Left lung (tissue), 10 donors: Measurements from ENCODE around the gene BLMH. TPM values are rescaled to one million over a fixed set of nuclear protein-coding genes. Genes with fewer than 3 reads are reported as not detected.

Experiments used
- ATAC-seq: fragments of 200-7000 bp; cut with Tn5 transposase; one replicate; pipeline ENCODE4 v1.9.1; 2020; ENCODE audit warnings: moderate library complexity
- DNase-seq, 4 donors: peaks; one replicate each; pipeline ENCODE4 v3.0.0-alpha.2; 2013 to 2020
- H3K27ac ChIP-seq, 2 donors: fragments of 200-600 bp; sonication (generic) in 1 of 2; one replicate each; pipeline versions ENCODE4 v1.5.0 to v1.8.0; 2020 to 2021
- H3K27me3 ChIP-seq, 2 donors: fragments of 200-600 bp; sonication (generic) in 1 of 2; one replicate each; pipeline versions ENCODE4 v1.5.0 to v1.8.0; 2020 to 2021
- H3K36me3 ChIP-seq, 2 donors: fragments of 200-600 bp; sonication (generic) in 1 of 2; one replicate each; pipeline versions ENCODE4 v1.5.0 to v1.8.0; 2020 to 2021
- H3K4me1 ChIP-seq, 2 donors: fragments of 200-600 bp; one replicate each; pipeline ENCODE4 v1.8.0; 2021
- H3K4me3 ChIP-seq, 2 donors: fragments of 200-600 bp; sonication (generic) in 1 of 2; one replicate each; pipeline versions ENCODE4 v1.5.0 to v1.8.0; 2020 to 2021; ENCODE audit warnings: mild to moderate bottlenecking in 1 of 2
- H3K9me3 ChIP-seq, 2 donors: fragments of 200-600 bp; sonication (generic) in 1 of 2; one replicate each; pipeline versions ENCODE4 v1.5.0 to v1.8.0; 2020 to 2021
- intact Hi-C, 2 donors: fragments of 100-400 bp; cut with DNase I; formaldehyde crosslinking; loops; one replicate each; pipeline versions ENCODE4 v1.11.2 to v1.14.2; 2022
- polyA plus RNA-seq, 6 donors: library from polyadenylated mRNA; unstranded; fragments of 120-200 nt; gene quantifications; one replicate each; pipeline ENCODE4 v1.2.1, GENCODE V29; 2013; ENCODE audit not compliant: insufficient read length in 6 of 6
- total RNA-seq, 2 donors: library from RNA; stranded (reverse); fragmentation: NEBNext Ultra II Directional; extraction: Animal tissue kit (Norgen Biotek cat#: 25700); gene quantifications; one replicate each; pipeline ENCODE4 v1.2.1, GENCODE V29; 2021
- TF ChIP-seq, protein P1 (sequence below), 2 donors: fragments of 200-600 bp; sonication (generic) in 1 of 2; IDR thresholded peaks; one replicate each; pipeline versions ENCODE4 v1.5.0 to v1.8.0; 2021; ENCODE audit warnings: antibody characterized with exemption in 2 of 2
- donor health status: DM: no; HTN: yes; CAD: no.
- donor health status: DM: no; HTN: no; CAD: no.

The BLMH gene
- total and polyA plus RNA-seq, 8 donors, result 30.0 to 77.3 (median 68.8) TPM

DNA sequence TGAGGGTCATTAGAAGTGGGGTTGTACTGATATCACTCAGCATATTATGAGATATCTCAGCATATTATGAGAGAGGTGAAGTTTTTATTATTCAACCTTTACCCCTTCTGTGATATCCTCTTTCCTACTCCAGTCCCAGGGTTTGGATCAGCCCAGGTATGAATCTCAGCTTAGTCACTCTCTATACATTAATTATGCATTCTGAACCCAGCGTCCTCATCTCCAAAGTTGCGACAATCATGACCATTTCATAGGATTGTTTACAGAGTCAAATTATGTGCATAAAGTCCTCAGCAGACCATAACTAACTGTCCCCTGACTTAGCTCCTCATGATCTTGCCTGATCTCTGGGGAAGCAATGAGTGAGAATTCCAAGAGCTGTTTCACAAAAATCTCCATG is 20.5 kb upstream of the BLMH start:
- DNase-seq (no peak), ATAC-seq (no peak)
- Histone ChIP-seq H3K36me3 (no peaks in the 10 kb centered on the region), H3K27ac (no peak overlapping the region), H3K4me3 (no peak overlapping the region), H3K4me1 (peaks cover 0 to 4% of the 10 kb centered on the region in 2 donors), H3K27me3 (no peaks in the 10 kb centered on the region), H3K9me3 (no peaks in the 10 kb centered on the region)
- intact Hi-C loops, result no loop called here
- TF ChIP-seq, protein P1, sequence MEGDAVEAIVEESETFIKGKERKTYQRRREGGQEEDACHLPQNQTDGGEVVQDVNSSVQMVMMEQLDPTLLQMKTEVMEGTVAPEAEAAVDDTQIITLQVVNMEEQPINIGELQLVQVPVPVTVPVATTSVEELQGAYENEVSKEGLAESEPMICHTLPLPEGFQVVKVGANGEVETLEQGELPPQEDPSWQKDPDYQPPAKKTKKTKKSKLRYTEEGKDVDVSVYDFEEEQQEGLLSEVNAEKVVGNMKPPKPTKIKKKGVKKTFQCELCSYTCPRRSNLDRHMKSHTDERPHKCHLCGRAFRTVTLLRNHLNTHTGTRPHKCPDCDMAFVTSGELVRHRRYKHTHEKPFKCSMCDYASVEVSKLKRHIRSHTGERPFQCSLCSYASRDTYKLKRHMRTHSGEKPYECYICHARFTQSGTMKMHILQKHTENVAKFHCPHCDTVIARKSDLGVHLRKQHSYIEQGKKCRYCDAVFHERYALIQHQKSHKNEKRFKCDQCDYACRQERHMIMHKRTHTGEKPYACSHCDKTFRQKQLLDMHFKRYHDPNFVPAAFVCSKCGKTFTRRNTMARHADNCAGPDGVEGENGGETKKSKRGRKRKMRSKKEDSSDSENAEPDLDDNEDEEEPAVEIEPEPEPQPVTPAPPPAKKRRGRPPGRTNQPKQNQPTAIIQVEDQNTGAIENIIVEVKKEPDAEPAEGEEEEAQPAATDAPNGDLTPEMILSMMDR (IDR thresholded peaks at IDR 0.05), result no peak

DNA sequence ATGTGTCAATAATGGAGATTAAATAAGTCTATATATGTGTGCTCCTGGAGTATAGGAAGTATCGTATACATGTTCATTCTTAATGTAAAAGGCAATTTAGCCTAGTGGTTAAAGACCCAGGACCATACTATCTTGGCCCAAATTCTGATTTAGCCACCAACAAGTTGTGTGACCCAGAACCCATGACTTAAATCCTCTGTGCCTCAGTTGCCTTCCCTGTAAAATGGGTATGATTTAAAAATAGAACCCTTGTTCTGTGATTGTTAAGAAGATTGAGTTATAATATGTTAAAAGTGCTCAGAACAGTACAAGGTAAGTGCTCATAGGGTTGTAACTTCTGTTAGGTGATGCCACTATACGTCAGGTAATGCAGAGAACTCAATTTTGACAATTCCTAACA is 18.8 kb upstream of the BLMH start:
- intact Hi-C loops, result no loop called here
- H3K4me3 ChIP-seq, result no peak overlapping the region
- H3K9me3 ChIP-seq, result no peaks in the 10 kb centered on the region
- H3K4me1 ChIP-seq, result no peaks in the 10 kb centered on the region
- TF ChIP-seq, protein P1 (IDR thresholded peaks at IDR 0.05), result no peak
- ATAC-seq (no peak), DNase-seq (no peak)
- no peaks in the 10 kb centered on the region for H3K27me3 ChIP-seq
- no peaks in the 10 kb centered on the region for H3K36me3 ChIP-seq
- no peak overlapping the region for H3K27ac ChIP-seq

DNA sequence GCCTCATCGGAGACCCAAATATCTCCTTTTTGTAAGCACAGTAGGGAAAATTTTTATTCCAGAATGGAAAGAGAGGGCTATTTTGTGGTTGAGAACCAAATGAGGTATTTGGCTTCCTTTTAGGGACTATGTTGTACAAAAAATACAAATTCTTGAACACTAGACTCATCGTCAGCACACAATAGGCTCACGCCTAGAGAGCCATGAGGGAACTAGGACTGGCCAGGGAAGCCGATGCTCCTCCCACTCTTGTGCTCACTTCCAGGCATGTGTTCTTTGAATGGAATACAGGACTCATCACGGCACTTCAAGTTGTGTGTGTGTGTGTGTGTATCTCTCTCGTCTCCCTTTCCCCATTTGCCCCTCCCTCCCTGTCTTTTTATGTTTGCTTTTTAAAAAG is 17.8 kb upstream of the BLMH start:
- no peak for DNase-seq
- H3K27me3 ChIP-seq, result no peaks in the 10 kb centered on the region
- H3K4me3 ChIP-seq, result no peak overlapping the region
- no peak for ATAC-seq
- H3K9me3 ChIP-seq, result no peaks in the 10 kb centered on the region
- TF ChIP-seq, protein P1 (IDR thresholded peaks at IDR 0.05), result no peak
- no peak overlapping the region for H3K27ac ChIP-seq
- no peaks in the 10 kb centered on the region for H3K36me3 ChIP-seq
- intact Hi-C loops, result no loop called here
- H3K4me1 ChIP-seq, result no peaks in the 10 kb centered on the region

DNA sequence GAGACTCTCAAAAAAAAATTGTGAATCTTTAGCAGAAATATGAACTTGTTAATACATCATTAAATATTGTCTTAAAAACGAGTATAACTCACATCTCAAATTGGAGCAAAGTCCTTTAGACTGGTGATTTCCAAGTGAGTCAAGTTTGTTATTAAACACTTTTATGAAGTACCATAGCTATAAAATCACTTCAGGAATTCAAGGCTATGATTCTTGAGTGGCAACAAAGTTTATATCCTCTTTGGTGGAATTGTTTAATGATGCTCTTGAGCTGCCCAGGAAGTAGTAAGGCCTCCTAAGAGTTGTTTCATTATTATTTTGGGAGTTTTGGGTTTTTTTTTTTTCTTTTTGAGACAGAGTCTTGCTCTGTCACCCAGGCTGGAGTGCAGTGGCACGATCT is 16.7 kb upstream of the BLMH start:
- TF ChIP-seq, protein P1 (IDR thresholded peaks at IDR 0.05), result no peak
- no peaks in the 10 kb centered on the region for H3K36me3 ChIP-seq
- H3K4me1 ChIP-seq, result no peaks in the 10 kb centered on the region
- ATAC-seq (peak; percentile 86), DNase-seq (peak in 1 of 4 donors; percentile 32)
- no peaks in the 10 kb centered on the region for H3K27me3 ChIP-seq
- no peak overlapping the region for H3K4me3 ChIP-seq
- no peaks in the 10 kb centered on the region for H3K9me3 ChIP-seq
- no peak overlapping the region for H3K27ac ChIP-seq
- intact Hi-C loops, result no loop called here

DNA sequence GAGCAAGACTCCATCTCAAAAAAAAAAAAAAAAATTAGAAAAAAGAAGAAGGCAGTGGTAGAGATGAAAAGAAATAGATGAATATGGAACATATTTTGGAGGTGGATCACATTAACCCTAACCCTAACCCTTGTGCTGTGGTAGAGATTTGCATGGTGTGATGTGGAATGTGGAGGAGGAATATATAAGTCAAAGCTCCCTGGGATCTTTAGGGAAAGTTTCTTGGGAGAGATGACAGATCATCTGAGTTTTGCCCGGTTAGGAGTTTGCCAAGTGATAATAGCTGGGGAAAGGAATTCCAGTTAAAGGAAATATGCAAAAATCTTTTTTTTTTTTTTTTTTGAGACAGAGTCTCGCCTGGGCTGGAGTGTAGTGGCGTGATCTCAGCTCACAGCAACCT is 13.0 kb upstream of the BLMH start:
- TF ChIP-seq, protein P1 (IDR thresholded peaks at IDR 0.05), result no peak
- H3K9me3 ChIP-seq, result no peaks in the 10 kb centered on the region
- intact Hi-C loops, result no loop called here

More for the DNA sequence above, 13.0 kb upstream of the BLMH start:
- ATAC-seq, result no peak
- H3K4me1 ChIP-seq, result no peaks in the 10 kb centered on the region
- DNase-seq, result no peak
- no peak overlapping the region for H3K4me3 ChIP-seq
- H3K36me3 ChIP-seq, result no peaks in the 10 kb centered on the region
- no peak overlapping the region for H3K27ac ChIP-seq
- no peaks in the 10 kb centered on the region for H3K27me3 ChIP-seq
